ENCODE data around the gene MUS81. TPM values are rescaled to one million over a fixed set of nuclear protein-coding genes. Genes with fewer than 3 reads are reported as not detected.

Gene MUS81
- total RNA-seq, 2 experiments from 2014 or later = 37.7 to 39.2 TPM

DNA sequence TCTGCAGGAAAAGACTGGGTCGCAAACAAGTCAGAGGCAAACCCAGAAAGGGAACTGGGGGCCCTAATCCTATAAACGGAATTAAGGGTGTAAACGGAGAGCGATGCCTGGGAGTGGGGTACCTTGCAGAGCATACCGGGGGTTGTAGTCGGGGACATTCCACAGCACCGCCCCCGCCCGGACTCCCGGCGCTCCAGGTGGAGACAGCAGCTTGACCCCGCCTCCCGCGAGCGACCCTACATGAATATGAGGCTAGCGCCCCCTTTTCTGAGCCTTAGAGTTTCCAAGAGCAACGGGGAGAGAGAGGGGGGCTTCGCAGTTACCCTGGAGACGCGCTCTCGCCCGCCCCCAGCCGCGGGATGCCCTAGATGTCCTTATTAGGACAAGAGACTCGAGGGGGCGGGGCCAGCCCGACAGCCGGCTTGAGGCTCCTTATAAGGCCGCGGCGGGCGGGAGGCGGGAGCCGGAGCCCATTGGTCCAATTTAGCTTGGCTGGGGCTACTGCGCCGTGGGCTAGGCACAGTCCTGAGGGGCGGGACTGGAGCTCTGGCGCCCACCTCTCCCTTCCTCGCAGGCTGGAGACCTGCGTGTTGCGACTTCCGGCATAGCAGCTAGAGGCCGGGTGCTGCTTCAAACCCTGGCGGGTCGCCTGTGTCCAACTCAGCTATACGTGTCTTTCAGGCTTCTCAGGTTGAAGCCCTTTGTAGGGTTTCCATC is 980 bp upstream of the MUS81 start:
- Mint-ChIP-seq H3K4me1 (ENCODE audit: low read depth) (peaks cover 57% of the 10 kb centered on the region), H3K9me3 (no peaks in the 10 kb centered on the region), H3K36me3 (ENCODE audit: low read depth) (peaks cover 84% of the 10 kb centered on the region), H3K27me3 (no peaks in the 10 kb centered on the region), H3K27ac (peak overlapping the region; percentile 94), H3K4me3 (peak overlapping the region; percentile 91)
- DNase-seq (peak; percentile 87 to 99 (median 95)), ATAC-seq (ENCODE audit: poor library complexity) (peak; percentile 53)
- Histone ChIP-seq H3K9me3 (ENCODE audit: control insufficient read depth in 1 of 2, insufficient read depth in 1 of 2, low read length in 2 of 2) (no peaks in the 10 kb centered on the region), H3K27me3 (ENCODE audit: control insufficient read depth in 1 of 2, insufficient read depth in 2 of 2, low read length in 2 of 2) (no peaks in the 10 kb centered on the region), H3K27ac (ENCODE audit: low read depth in 1 of 2, low read length in 2 of 2) (peak overlapping the region; percentile 92 to 96), H3K36me3 (ENCODE audit: insufficient read depth, low read length) (peaks cover 52% of the 10 kb centered on the region), H3K4me1 (ENCODE audit: insufficient read depth, low read length) (peaks cover 79% of the 10 kb centered on the region), H3K4me3 (ENCODE audit: low read length) (peak overlapping the region; percentile 90)
- CTCF ChIA-PET = interaction anchor here (0.6 to 5.2 kb wide), 22 partner anchors 10 to 423 kb away, joined by 3 to 80 read pairs (median 5); partner anchors contain the start of genes BANF1, C11orf68, CCDC85B and CTSW
- TF ChIP-seq, protein P1, sequence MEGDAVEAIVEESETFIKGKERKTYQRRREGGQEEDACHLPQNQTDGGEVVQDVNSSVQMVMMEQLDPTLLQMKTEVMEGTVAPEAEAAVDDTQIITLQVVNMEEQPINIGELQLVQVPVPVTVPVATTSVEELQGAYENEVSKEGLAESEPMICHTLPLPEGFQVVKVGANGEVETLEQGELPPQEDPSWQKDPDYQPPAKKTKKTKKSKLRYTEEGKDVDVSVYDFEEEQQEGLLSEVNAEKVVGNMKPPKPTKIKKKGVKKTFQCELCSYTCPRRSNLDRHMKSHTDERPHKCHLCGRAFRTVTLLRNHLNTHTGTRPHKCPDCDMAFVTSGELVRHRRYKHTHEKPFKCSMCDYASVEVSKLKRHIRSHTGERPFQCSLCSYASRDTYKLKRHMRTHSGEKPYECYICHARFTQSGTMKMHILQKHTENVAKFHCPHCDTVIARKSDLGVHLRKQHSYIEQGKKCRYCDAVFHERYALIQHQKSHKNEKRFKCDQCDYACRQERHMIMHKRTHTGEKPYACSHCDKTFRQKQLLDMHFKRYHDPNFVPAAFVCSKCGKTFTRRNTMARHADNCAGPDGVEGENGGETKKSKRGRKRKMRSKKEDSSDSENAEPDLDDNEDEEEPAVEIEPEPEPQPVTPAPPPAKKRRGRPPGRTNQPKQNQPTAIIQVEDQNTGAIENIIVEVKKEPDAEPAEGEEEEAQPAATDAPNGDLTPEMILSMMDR (IDR thresholded peaks at IDR 0.05) = no peak
- POLR2A ChIA-PET = interaction anchor here (0.7 to 5.8 kb wide), 46 partner anchors 8 to 1541 kb away, joined by 3 to 248 read pairs (median 6); partner anchors contain the start of genes BANF1, C11orf68, CCDC85B and CST6
- intact Hi-C loops (cut with DNase I, micrococcal nuclease) = loop anchor here (1.0 to 10.0 kb wide), 5 partner anchors 30 to 426 kb away; partner anchors contain the start of genes C11orf68 (in 1 of the 2), DRAP1 (in 1 of the 2), FIBP (in 1 of the 2) and PCNX3 (in 1 of the 2)

DNA sequence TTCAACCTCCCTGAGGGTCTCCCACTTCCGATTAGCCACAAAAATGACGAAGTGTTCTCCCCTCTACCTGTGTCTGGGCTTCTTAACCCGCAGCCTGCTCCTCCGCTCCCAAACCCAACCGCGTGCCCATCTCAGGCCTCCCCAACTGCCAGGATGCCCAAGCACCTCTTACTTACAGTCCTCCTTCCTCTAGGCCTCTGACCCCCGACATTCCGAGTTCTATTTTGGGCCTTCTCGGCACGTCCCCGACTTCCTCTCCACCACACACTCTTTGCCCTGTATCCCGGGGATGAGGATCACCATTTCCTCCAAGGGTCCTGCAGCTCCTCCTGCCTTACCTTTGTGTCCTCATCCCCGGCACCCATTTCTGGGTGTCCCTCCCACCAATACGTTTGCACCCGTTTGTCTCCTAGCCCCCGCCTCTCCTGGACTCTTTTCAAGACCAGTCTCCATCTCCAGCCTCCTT is 388 bp upstream of the MUS81 start:
- H3K9me3 ChIP-seq (ENCODE audit: control insufficient read depth in 1 of 2, insufficient read depth in 1 of 2, low read length in 2 of 2) = no peaks in the 10 kb centered on the region
- peak overlapping the region; percentile 92 to 96 for H3K27ac ChIP-seq (ENCODE audit: low read depth in 1 of 2, low read length in 2 of 2)
- H3K27me3 ChIP-seq (ENCODE audit: control insufficient read depth in 1 of 2, insufficient read depth in 2 of 2, low read length in 2 of 2) = no peaks in the 10 kb centered on the region
- CTCF ChIA-PET = interaction anchor here (0.6 to 5.2 kb wide), 28 partner anchors 9 to 422 kb away, joined by 3 to 80 read pairs (median 4); partner anchors contain the start of genes BANF1, C11orf68, CCDC85B and CTSW
- TF ChIP-seq, protein P1 (IDR thresholded peaks at IDR 0.05) = no peak
- POLR2A ChIA-PET = interaction anchor here (0.7 to 5.8 kb wide), 45 partner anchors 8 to 1542 kb away, joined by 3 to 248 read pairs (median 7); partner anchors contain the start of genes BANF1, C11orf68, CCDC85B and CST6
- Mint-ChIP-seq H3K9me3 (no peaks in the 10 kb centered on the region), H3K27me3 (no peaks in the 10 kb centered on the region), H3K4me1 (ENCODE audit: low read depth) (peaks cover 51% of the 10 kb centered on the region), H3K27ac (peak overlapping the region; percentile 94), H3K4me3 (peak overlapping the region; percentile 91), H3K36me3 (ENCODE audit: low read depth) (peaks cover 84% of the 10 kb centered on the region)
- intact Hi-C loops (cut with DNase I, micrococcal nuclease) = loop anchor here (1.0 to 10.0 kb wide), 8 partner anchors 13 to 425 kb away; partner anchors contain the start of genes FIBP (in 2 of the 2), C11orf68 (in 1 of the 2), DRAP1 (in 1 of the 2) and PCNX3 (in 1 of the 2)
- peak overlapping the region; percentile 90 for H3K4me3 ChIP-seq (ENCODE audit: low read length)
- ATAC-seq (ENCODE audit: poor library complexity) = peak; percentile 6
- peaks cover 73% of the 10 kb centered on the region for H3K4me1 ChIP-seq (ENCODE audit: insufficient read depth, low read length)
- H3K36me3 ChIP-seq (ENCODE audit: insufficient read depth, low read length) = peaks cover 52% of the 10 kb centered on the region
- peak in 2 of 14 experiments; percentile 23 to 25 for DNase-seq

DNA sequence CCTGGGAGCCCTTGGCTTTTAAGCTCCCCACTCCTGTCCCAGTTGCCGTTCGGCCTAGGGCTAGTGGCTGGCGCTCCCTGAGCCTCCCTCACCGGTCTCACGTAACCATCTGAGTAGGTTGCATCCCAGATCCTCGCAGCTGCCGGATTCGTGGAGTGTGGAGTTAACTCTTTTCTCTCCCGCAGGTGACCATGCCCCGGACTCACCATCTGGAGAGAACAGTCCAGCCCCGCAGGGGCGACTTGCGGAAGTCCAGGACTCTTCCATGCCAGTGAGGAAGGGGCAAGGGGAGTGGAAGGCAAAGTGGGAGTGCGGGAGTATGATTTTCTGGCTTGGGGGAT is 902 bp downstream of the MUS81 start:
- Mint-ChIP-seq H3K36me3 (ENCODE audit: low read depth) (peaks cover 84% of the 10 kb centered on the region), H3K9me3 (no peaks in the 10 kb centered on the region), H3K4me3 (peak overlapping the region; percentile 94), H3K27me3 (no peaks in the 10 kb centered on the region), H3K4me1 (ENCODE audit: low read depth) (peaks cover 41% of the 10 kb centered on the region), H3K27ac (peak overlapping the region; percentile 94)
- Histone ChIP-seq H3K27ac (ENCODE audit: low read depth in 1 of 2, low read length in 2 of 2) (peak overlapping the region; percentile 5 to 92), H3K4me3 (ENCODE audit: low read length) (peak overlapping the region; percentile 90), H3K9me3 (ENCODE audit: control insufficient read depth in 1 of 2, insufficient read depth in 1 of 2, low read length in 2 of 2) (no peaks in the 10 kb centered on the region), H3K36me3 (ENCODE audit: insufficient read depth, low read length) (peaks cover 52% of the 10 kb centered on the region), H3K27me3 (ENCODE audit: control insufficient read depth in 1 of 2, insufficient read depth in 2 of 2, low read length in 2 of 2) (no peaks in the 10 kb centered on the region), H3K4me1 (ENCODE audit: insufficient read depth, low read length) (peaks cover 60% of the 10 kb centered on the region)
- TF ChIP-seq, protein P1 (IDR thresholded peaks at IDR 0.05) = no peak
- ChIA-PET POLR2A (interaction anchor here (1.2 to 5.8 kb wide), 11 partner anchors 10 to 246 kb away, joined by 3 to 248 read pairs (median 33); partner anchors contain the start of genes BANF1, CCDC85B, EFEMP2 and EIF1AD), CTCF (interaction anchor here (0.5 to 5.2 kb wide), 4 partner anchors 23 to 149 kb away, joined by 4 to 80 read pairs (median 22); partner anchors contain the start of genes CCDC85B, FIBP and KAT5)
- no peak for ATAC-seq (ENCODE audit: poor library complexity)
- no peak for DNase-seq
- intact Hi-C loops (cut with DNase I, micrococcal nuclease) = no loop called here
